HG02870 (cell line): ENCODE results near the gene MYOM1.
"Not testable (repeated sequence)": the region's sequence is repeated elsewhere in the genome, so short reads cannot be mapped to it uniquely, and the experiment has no call there.

Experiments used
- ATAC-seq: cut with Tn5 transposase; IDR thresholded peaks from one replicate; pipeline ENCODE4 v1.9.1; 2021; ENCODE audit warnings: mild to moderate bottlenecking, moderate library complexity; ENCODE audit not compliant: unreplicated experiment

MYOM1 gene

DNA sequence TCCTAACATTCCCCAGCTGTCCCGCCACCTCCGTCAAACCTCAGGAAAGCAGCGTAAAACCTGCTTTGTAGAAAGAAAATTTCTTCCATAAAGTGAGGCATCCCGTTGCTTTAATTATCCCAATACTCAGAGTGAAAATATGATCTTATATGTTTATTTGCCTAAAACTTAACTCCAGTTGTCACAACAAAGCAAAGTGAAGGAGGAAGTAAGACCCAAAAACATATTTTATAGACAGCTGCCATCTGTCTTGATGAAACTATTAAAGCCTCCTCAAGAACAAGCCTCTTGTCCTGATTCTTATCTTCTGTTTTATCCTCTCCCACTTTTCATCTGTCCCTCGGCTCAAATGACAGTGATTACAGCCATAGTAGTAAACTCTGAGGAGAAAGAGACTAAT lies 177.9 kb downstream of the MYOM1 start:
- no peak for ATAC-seq

DNA sequence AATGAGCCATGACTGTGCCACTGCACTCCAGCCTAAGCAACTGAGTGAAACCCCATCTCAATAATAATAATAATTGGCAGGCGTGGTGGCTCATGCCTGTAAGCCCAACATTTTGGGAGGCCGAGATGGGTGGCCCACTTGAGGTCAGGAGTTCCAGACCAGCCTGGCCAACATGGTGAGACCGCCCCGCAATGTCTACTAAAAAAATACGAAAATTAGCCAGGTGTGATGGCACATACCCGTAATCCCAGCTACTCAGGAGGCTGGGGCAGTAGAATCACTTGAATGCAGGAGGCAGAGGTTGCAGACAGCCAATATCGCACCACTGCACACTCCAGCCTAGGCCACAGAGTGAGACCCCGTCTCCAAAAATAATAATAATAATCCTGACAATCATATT lies 178.9 kb downstream of the MYOM1 start:
- no peak for ATAC-seq

GRCh38 chr18:3040173-3040572 lies 179.6 kb downstream of the MYOM1 start:
- no peak for ATAC-seq

DNA sequence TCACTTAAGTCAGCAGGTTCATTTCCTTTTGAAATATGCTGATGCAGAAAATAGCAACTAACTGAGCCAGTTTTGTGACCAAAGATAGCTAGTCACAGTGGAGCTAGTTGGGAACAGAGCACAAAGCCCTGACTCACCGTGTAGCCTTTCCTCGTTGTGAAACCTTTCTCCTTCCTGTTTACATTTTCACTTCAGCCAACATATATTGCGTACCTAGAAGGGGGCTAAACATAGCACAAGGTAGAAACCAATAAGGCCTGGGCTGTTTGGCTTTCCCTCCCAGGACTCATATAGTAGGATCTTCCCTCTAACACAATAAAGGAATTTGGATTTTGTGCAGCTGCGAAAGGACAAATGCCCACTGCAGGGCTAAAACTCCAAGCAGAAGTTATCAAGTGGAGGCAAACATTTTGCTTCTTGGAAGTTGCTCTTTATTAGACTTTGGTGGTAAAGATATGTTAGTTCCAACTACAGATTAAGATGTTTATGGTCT lies 182.3 kb downstream of the MYOM1 start:
- peak; percentile 99 for ATAC-seq

DNA sequence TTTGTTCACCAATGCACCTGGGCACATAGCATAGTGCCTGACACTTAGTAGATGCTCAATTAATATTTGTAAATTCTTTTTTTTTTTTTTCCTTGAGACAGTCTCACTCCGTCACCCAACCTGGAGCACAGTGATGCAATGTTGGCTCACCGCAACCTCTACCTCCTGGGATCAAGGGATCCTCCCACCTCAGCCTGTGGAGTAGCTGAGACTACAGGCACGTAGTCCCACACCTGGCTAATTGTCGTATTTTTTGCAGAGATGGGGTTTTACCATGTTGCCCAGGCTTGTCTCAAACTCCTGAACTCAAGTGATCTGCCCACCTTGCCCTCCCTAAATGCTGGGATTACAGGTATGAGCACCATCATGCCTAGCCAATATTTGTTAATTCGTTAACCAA lies 183.7 kb downstream of the MYOM1 start:
- no peak for ATAC-seq

DNA sequence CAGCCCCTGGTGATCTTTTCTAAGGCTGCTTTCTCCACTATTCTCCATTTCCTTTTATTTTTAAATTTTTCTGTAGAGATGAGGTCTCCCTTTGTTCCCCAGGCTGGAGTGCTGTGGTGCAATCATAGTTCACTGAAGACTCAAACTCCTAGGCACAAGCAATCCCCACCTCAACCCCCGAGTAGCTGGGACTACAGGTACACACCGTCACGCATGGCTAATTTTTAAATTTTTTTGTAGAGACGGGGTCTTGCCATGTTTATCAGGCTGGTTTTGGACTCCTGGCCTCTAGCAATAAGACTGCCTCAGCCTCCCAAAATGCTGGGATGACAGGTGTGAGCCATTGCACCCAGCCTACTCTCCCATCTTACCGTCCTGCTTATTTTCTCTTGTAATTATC lies 184.1 kb downstream of the MYOM1 start:
- ATAC-seq = no peak

DNA sequence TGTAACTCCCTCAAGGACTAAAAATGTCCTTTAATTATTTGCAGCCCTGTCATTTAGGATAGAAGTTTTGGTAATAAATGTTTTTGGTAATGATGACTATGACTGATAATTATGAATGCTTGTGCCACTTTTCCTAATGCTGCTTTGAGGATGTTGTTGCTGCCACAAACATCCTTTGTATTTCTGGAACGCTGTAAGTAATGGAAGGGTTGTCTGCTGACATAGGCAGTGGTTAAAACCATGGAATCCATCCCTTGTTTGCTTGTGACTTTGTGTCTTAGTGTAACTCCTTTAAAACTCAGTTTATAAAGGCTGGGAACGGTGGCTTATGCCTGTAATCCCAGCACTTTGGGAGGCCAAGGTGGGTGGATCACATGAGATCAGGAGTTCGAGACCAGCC lies 187.0 kb downstream of the MYOM1 start:
- ATAC-seq = no peak

DNA sequence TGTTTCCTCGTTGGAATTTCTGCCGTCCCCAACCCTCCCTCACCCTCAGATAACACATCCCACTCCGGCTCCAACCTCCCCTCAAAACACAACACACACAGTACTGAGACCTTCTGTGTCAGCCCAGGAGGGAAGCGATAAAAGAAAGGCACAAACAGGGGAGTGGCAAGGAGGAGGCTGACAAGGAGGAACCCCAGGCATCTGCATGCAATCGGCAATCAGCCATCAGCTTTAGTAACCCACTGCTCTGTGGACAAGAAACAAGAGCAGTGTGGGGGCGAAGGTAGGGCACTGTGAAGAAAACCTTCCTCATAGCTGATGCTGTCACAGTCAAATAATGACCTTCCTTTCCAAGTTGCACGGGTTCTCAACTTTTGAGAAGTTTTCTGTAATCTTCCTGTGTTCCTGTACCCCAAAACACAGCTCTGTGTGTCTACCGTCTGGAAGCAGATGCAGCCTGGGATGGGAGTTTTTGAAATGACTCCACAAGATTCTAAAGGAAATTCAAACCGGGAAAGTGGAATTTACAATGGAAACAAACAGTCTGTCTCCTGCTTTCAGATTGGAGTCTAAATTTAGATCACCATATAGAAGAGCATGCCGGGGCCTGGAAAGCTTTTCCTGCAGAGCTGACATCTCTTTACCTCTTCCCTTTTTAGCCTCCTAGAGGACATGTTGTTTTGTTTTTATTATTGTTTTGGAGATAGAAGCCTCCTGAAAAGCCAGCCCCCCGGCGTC lies 190.4 kb downstream of the MYOM1 start:
- no peak for ATAC-seq

DNA sequence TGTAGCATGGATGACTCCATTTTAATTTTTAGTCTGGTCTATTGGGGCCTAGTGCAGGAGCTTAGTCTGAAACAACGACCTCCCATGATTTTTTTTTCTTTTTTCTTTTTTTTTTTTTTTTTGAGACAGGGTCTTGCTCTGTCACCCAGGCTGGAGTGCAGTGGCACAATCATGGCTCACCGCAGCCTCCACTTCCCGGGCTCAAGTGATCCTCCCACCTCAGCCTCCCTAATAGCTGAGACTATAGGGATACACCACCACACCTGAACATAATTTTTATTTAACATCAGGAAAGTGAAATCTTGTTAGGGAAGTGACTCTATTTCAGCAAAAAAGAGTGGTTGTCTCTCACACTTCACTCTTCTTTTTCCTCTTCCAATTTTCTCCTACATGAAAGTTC lies 191.7 kb downstream of the MYOM1 start:
- ATAC-seq = not testable (repeated sequence)

GRCh38 chr18:3027370-3027891 lies 192.3 kb downstream of the MYOM1 start:
- no peak for ATAC-seq

- no peak for ATAC-seq
Measured at GRCh38 chr18:3025544-3025943, 194.2 kb downstream of the MYOM1 start.

DNA sequence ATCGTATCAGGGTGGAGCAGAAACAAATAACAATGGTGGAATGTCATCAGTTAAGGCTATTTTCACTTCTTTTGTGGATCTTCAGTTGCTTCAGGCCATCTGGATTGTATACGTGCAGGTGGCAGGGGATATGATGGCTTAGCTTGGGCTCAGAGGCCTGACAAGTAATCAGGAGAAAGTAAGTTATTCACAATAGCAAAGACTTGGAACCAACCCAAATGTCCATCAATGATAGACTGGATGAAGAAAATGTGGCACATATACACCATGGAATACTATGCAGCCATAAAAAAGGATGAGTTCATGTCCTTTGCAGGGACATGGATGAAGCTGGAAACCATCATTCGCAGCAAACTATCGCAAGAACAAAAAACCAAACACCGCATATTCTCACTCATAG lies 196.2 kb downstream of the MYOM1 start:
- not testable (repeated sequence) for ATAC-seq
